Measurements from ENCODE around the gene FPGS. TPM values are rescaled to one million over a fixed set of nuclear protein-coding genes. Genes with fewer than 3 reads are reported as not detected.

Gene FPGS
- total and polyA plus RNA-seq, 7 donors, result 9.2 to 51.3 (median 32.6) TPM

DNA sequence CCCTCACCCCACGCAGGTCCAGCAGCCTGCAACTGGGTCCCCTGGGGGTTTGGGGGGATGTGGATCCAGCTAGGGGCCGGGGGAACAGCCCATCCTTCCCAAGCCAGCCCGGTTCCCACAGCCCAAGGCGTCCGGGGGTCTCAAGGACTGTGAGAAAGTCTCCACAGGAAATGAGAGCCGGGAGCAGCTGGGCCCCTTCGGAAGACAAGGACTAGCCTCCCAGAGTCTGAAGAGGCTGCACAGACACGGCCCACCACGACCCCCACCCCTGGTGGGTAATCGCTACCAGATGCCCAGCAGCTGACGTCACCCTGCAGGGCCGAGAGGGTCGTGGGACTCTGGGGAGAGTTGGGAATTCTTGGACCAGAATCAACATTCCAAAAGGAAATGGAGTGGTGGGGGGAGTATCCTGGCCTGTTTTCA lies 34.8 kb upstream of the FPGS start:
- peaks cover 0 to 7% (median 0%) of the 10 kb centered on the region in 3 donors for H3K27me3 ChIP-seq
- peaks cover 0 to 12% (median 9%) of the 10 kb centered on the region in 4 donors for H3K4me1 ChIP-seq
- no peak for DNase-seq
- WGBS, 2 donors, result 61 to 68% methylated on average over 13 of the region's 13 CpGs
- no peaks in the 10 kb centered on the region for H3K9me3 ChIP-seq
- no peak for TF ChIP-seq CTCF (IDR thresholded peaks at IDR 0.05)
- no peak for TF ChIP-seq POLR2AphosphoS5 (IDR thresholded peaks at IDR 0.05)
- intact Hi-C loops (cut with DNase I), result no loop called here
- H3K27ac ChIP-seq, result peak overlapping the region; percentile 48 to 66 (median 52)
- no peaks in the 10 kb centered on the region for H3K36me3 ChIP-seq
- no peak overlapping the region for H3K4me3 ChIP-seq

GRCh38 chr9:127768698-127769097 lies 34.0 kb upstream of the FPGS start:
- WGBS, 2 donors, result 69 to 76% methylated on average over 8 of the region's 8 CpGs
- peak overlapping the region; percentile 48 to 66 (median 52) for H3K27ac ChIP-seq
- no peak for DNase-seq
- no peaks in the 10 kb centered on the region for H3K9me3 ChIP-seq
- H3K36me3 ChIP-seq, result no peaks in the 10 kb centered on the region
- H3K27me3 ChIP-seq, result peaks cover 0 to 7% (median 0%) of the 10 kb centered on the region in 3 donors
- no peak overlapping the region for H3K4me3 ChIP-seq
- no peak for TF ChIP-seq EP300 (IDR thresholded peaks at IDR 0.05)
- TF ChIP-seq POLR2AphosphoS5 (IDR thresholded peaks at IDR 0.05), result no peak
- no peak for TF ChIP-seq POLR2A (IDR thresholded peaks at IDR 0.05)
- no peak for TF ChIP-seq CTCF (IDR thresholded peaks at IDR 0.05)
- peaks cover 0 to 12% (median 9%) of the 10 kb centered on the region in 4 donors for H3K4me1 ChIP-seq
- intact Hi-C loops (cut with DNase I), result no loop called here

DNA sequence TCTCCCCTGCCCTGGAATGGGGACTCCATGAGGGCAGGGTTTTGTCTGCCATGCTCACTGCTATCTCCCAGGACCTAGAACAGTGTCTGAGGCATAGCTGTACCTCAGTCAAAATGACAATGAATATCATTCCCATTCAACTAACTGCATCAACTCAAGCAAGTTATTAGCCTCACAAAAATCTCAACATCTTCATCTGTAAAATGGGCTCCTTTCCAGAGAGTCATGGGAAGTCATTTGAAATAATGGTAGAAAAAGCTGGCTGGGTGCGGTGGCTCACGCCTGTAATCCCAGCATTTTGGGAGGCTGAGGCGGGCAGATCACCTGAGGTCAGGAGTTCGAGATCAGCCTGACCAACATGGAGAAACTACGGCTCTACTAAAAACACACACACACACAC lies 33.6 kb upstream of the FPGS start:
- WGBS, 2 donors, result 88 to 92% methylated on average over 5 of the region's 5 CpGs
- DNase-seq, result no peak
- Histone ChIP-seq H3K4me1 (peaks cover 0 to 12% (median 9%) of the 10 kb centered on the region in 4 donors), H3K27ac (peak overlapping the region in 3 of 4 donors; percentile 48 to 66 (median 48)), H3K4me3 (no peak overlapping the region), H3K9me3 (no peaks in the 10 kb centered on the region), H3K36me3 (no peaks in the 10 kb centered on the region), H3K27me3 (peaks cover 0 to 7% (median 0%) of the 10 kb centered on the region in 3 donors)
- TF ChIP-seq EP300 (IDR thresholded peaks at IDR 0.05), result no peak
- TF ChIP-seq POLR2AphosphoS5 (IDR thresholded peaks at IDR 0.05), result no peak
- TF ChIP-seq CTCF (IDR thresholded peaks at IDR 0.05), result no peak
- TF ChIP-seq POLR2A (IDR thresholded peaks at IDR 0.05), result no peak
- intact Hi-C loops (cut with DNase I), result no loop called here

DNA sequence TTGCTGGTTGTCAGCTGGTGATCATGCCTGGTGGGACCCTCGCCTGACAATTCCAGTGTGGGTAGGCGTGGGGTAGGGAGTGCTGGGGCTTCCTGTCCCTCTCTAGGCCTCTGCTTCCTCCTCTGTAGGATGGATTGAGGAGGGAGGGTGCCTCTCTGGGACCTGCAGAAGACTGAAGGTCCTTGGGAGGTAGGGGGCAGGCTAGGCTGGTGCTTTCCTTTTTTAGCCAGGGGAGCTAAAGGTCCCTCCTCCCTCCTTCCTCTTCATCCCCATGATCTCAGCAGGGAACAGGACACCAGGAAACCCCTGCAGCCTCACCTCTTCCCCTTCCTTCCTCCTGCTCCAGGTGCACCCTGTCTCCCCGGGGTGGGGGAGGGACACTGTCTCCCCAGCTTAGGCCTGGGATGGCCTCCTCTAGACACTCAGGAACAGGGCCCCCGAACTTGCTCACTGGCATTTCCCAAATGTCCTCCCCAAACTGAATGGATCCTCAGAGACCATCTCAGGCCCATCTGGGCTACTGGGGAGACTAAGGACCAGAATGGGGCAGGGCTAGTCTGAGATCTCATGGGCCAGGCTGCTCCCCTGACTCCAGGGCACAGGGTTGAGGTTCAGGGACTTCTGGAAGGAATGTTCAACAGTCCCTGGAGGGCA lies 32.6 kb upstream of the FPGS start:
- 54 to 75% methylated on average over 4 of the region's 4 CpGs for WGBS, 2 donors
- Histone ChIP-seq H3K4me1 (peaks cover 0 to 12% (median 9%) of the 10 kb centered on the region in 4 donors), H3K36me3 (no peaks in the 10 kb centered on the region), H3K4me3 (peak overlapping the region in 3 of 4 donors; percentile 50 to 57 (median 56)), H3K27me3 (no peaks in the 10 kb centered on the region), H3K9me3 (no peaks in the 10 kb centered on the region), H3K27ac (peak overlapping the region; percentile 56 to 69 (median 63))
- intact Hi-C loops (cut with DNase I), result no loop called here
- DNase-seq, result no peak
- TF ChIP-seq POLR2A (IDR thresholded peaks at IDR 0.05) (no peak), POLR2AphosphoS5 (IDR thresholded peaks at IDR 0.05) (peak in 1 of 4 donors; percentile 22)

GRCh38 chr9:127770583-127770904 lies 32.1 kb upstream of the FPGS start:
- TF ChIP-seq EP300 (IDR thresholded peaks at IDR 0.05), result no peak
- TF ChIP-seq CTCF (IDR thresholded peaks at IDR 0.05), result no peak
- TF ChIP-seq POLR2A (IDR thresholded peaks at IDR 0.05), result no peak
- no peak for TF ChIP-seq POLR2AphosphoS5 (IDR thresholded peaks at IDR 0.05)
- no peak for DNase-seq
- intact Hi-C loops (cut with DNase I), result no loop called here
- no peaks in the 10 kb centered on the region for H3K27me3 ChIP-seq
- peak overlapping the region; percentile 27 to 57 (median 53) for H3K4me3 ChIP-seq
- H3K27ac ChIP-seq, result peak overlapping the region; percentile 56 to 69 (median 63)
- WGBS, 2 donors, result 49 to 57% methylated on average over 3 of the region's 3 CpGs
- peaks cover 0 to 12% (median 9%) of the 10 kb centered on the region in 4 donors for H3K4me1 ChIP-seq
- no peaks in the 10 kb centered on the region for H3K9me3 ChIP-seq
- H3K36me3 ChIP-seq, result no peaks in the 10 kb centered on the region
